Measurements from ENCODE around the gene PEX26. TPM values are rescaled to one million over a fixed set of nuclear protein-coding genes. Genes with fewer than 3 reads are reported as not detected.
"Not testable (repeated sequence)": the region's sequence is repeated elsewhere in the genome, so short reads cannot be mapped to it uniquely, and the experiment has no call there.

PEX26 gene
- total RNA-seq, 4 donors from 2014 or later, result 46.4 to 211 (median 93.4) TPM

- peak overlapping the region; percentile 67 to 75 (median 73) for H3K27ac ChIP-seq
- 51 to 67% methylated on average over 7 to 13 of the region's 13 CpGs for WGBS, 2 donors (ENCODE audit: low coverage in 1 of 2)
- no peak for TF ChIP-seq EP300 (IDR thresholded peaks at IDR 0.05; ENCODE audit: low read depth)
- TF ChIP-seq POLR2A (IDR thresholded peaks at IDR 0.05), result no peak
- TF ChIP-seq CTCF (IDR thresholded peaks at IDR 0.05), result no peak
- no peak for TF ChIP-seq POLR2AphosphoS5 (IDR thresholded peaks at IDR 0.05)
- H3K36me3 ChIP-seq, result no peaks in the 10 kb centered on the region
- no peak overlapping the region for H3K4me3 ChIP-seq
- DNase-seq, result peak; percentile 50
- H3K9me3 ChIP-seq, result no peaks in the 10 kb centered on the region
- in situ Hi-C loops (cut with MboI; ENCODE audit: low pct_ligation_motif_present in 1 of 4, low pct_unique_long_range_greater_than_20kb in 1 of 4, low sequenced_read_pairs in 3 of 4), result no loop called here
- peaks cover 21 to 53% (median 29%) of the 10 kb centered on the region in 4 donors for H3K4me1 ChIP-seq
- H3K27me3 ChIP-seq, result no peaks in the 10 kb centered on the region
- intact Hi-C loops (cut with DNase I; ENCODE audit: low total_unique reads), result no loop called here
Observed at GRCh38 chr22:18060646-18061620, 16.9 kb upstream of the PEX26 start.

GRCh38 chr22:18062421-18062820 is 15.4 kb upstream of the PEX26 start:
- Histone ChIP-seq H3K9me3 (no peaks in the 10 kb centered on the region), H3K27ac (peak overlapping the region in 2 of 4 donors; percentile 58 to 75), H3K27me3 (no peaks in the 10 kb centered on the region), H3K4me3 (no peak overlapping the region), H3K36me3 (no peaks in the 10 kb centered on the region), H3K4me1 (peaks cover 15 to 52% (median 25%) of the 10 kb centered on the region in 4 donors)
- no peak for DNase-seq
- intact Hi-C loops (cut with DNase I; ENCODE audit: low total_unique reads), result no loop called here
- in situ Hi-C loops (cut with MboI; ENCODE audit: low pct_ligation_motif_present in 1 of 4, low pct_unique_long_range_greater_than_20kb in 1 of 4, low sequenced_read_pairs in 3 of 4), result no loop called here
- TF ChIP-seq CTCF (IDR thresholded peaks at IDR 0.05) (no peak), EP300 (IDR thresholded peaks at IDR 0.05; ENCODE audit: low read depth) (no peak), POLR2A (IDR thresholded peaks at IDR 0.05) (no peak), POLR2AphosphoS5 (IDR thresholded peaks at IDR 0.05) (no peak)
- 83% methylated on average over 3 of the region's 3 CpGs; no CpG with 5 or more reads in 1 of the 2 donors for WGBS, 2 donors (ENCODE audit: low coverage in 1 of 2)

GRCh38 chr22:18063306-18063705 is 14.5 kb upstream of the PEX26 start:
- Histone ChIP-seq H3K27ac (peak overlapping the region in 1 of 4 donors; percentile 58), H3K36me3 (no peaks in the 10 kb centered on the region), H3K9me3 (no peaks in the 10 kb centered on the region), H3K4me3 (no peak overlapping the region), H3K27me3 (no peaks in the 10 kb centered on the region), H3K4me1 (peaks cover 10 to 52% (median 22%) of the 10 kb centered on the region in 4 donors)
- in situ Hi-C loops (cut with MboI; ENCODE audit: low pct_ligation_motif_present in 1 of 4, low pct_unique_long_range_greater_than_20kb in 1 of 4, low sequenced_read_pairs in 3 of 4), result no loop called here
- TF ChIP-seq EP300 (IDR thresholded peaks at IDR 0.05; ENCODE audit: low read depth), result no peak
- TF ChIP-seq POLR2A (IDR thresholded peaks at IDR 0.05), result no peak
- TF ChIP-seq CTCF (IDR thresholded peaks at IDR 0.05), result no peak
- no peak for TF ChIP-seq POLR2AphosphoS5 (IDR thresholded peaks at IDR 0.05)
- 77% methylated on average over 7 of the region's 7 CpGs; no CpG with 5 or more reads in 1 of the 2 donors for WGBS, 2 donors (ENCODE audit: low coverage in 1 of 2)
- intact Hi-C loops (cut with DNase I; ENCODE audit: low total_unique reads), result no loop called here
- DNase-seq, result no peak

GRCh38 chr22:18063715-18064114 is 14.1 kb upstream of the PEX26 start:
- DNase-seq; intact Hi-C loops (cut with DNase I; ENCODE audit: low total_unique reads); H3K4me3 ChIP-seq; H3K27me3 ChIP-seq; in situ Hi-C loops (cut with MboI; ENCODE audit: low pct_ligation_motif_present in 1 of 4, low pct_unique_long_range_greater_than_20kb in 1 of 4, low sequenced_read_pairs in 3 of 4); H3K36me3 ChIP-seq; H3K9me3 ChIP-seq; H3K27ac ChIP-seq: not testable (repeated sequence)
- 86 to 87% methylated on average over 6 of the region's 6 CpGs for WGBS, 2 donors (ENCODE audit: low coverage in 1 of 2)
- peaks cover 7 to 54% (median 24%) of the 10 kb centered on the region in 4 donors for H3K4me1 ChIP-seq

Data from transverse colon (tissue), 4 donors.